IMR-90 (cell line): Measurements from ENCODE around the gene PSME2. TPM values are rescaled to one million over a fixed set of nuclear protein-coding genes. Genes with fewer than 3 reads are reported as not detected.

Experiments
- ATAC-seq: fragments of 200-7000 bp; cut with Tn5 transposase; 2 replicates; pipeline ENCODE4 v1.9.1; 2020; ENCODE audit warnings: low read depth, mild to moderate bottlenecking, moderate library complexity
- BruUV-seq: library from RNA; stranded (reverse); fragments of 400-500 nt; replicated peaks from 2 replicates; lab custom pipeline; 2021; lab: Mats Ljungman, UMichigan
- CTCF ChIA-PET: fragments of 300-600 bp; formaldehyde crosslinking; extraction: SDS; loops from one replicate; lab custom pipeline; 2021; ENCODE audit warnings: antibody characterized with exemption; lab: Yijun Ruan, JAX
- POLR2A ChIA-PET: fragments of 300-600 bp; sonication (Branson Sonifier 250); formaldehyde crosslinking; loops from one replicate; lab custom pipeline; 2022; ENCODE audit warnings: antibody characterized with exemption; ENCODE audit not compliant: unreplicated experiment; lab: Charles Lee
- DNase-seq: peaks from one replicate; pipeline ENCODE4 v3.0.0; 2013
- H2AFZ ChIP-seq: replicated peaks from 2 replicates; pipeline ENCODE3; 2013; ENCODE audit warnings: low read length, mild to moderate bottlenecking; ENCODE audit not compliant: poor library complexity
- H2AK5ac ChIP-seq: 2 replicates; pipeline ENCODE4 v1.6.1; 2013; ENCODE audit warnings: low read depth, low read length, inconsistent platforms
- H2AK9ac ChIP-seq: replicated peaks from 2 replicates; pipeline ENCODE3; 2013; ENCODE audit warnings: mild to moderate bottlenecking, low read depth, low read length, moderate library complexity; ENCODE audit not compliant: poor library complexity
- H2BK120ac ChIP-seq: 2 replicates; pipeline ENCODE4 v1.6.1; 2013; ENCODE audit warnings: low read depth, low read length, inconsistent platforms
- H2BK15ac ChIP-seq: 3 replicates; pipeline ENCODE4 v1.6.1; 2013; ENCODE audit warnings: low read depth, low read length, inconsistent platforms
- H2BK20ac ChIP-seq: 2 replicates; pipeline ENCODE4 v1.6.1; 2013; ENCODE audit warnings: low read depth, mild to moderate bottlenecking, inconsistent platforms, low read length, moderate library complexity
- H2BK5ac ChIP-seq: 2 replicates; pipeline ENCODE4 v1.6.1; 2013; ENCODE audit warnings: mild to moderate bottlenecking, low read depth, low read length, inconsistent platforms; ENCODE audit not compliant: poor library complexity, severe bottlenecking
- H3K14ac ChIP-seq: replicated peaks from 2 replicates; pipeline ENCODE4 v1.6.1; 2013; ENCODE audit warnings: low read depth, low read length, inconsistent platforms
- H3K18ac ChIP-seq: 2 replicates; pipeline ENCODE4 v1.6.1; 2013; ENCODE audit warnings: low read depth, low read length, control low read depth
- H3K23ac ChIP-seq: 2 replicates; pipeline ENCODE4 v1.6.1; 2013; ENCODE audit warnings: low read depth, low read length, inconsistent platforms
- H3K27ac ChIP-seq: 2 replicates; pipeline ENCODE4 v1.5.1; 2013; ENCODE audit warnings: mild to moderate bottlenecking, control low read depth, low read length; ENCODE audit not compliant: insufficient read depth
- H3K27me3 ChIP-seq: 2 replicates; pipeline ENCODE4 v1.6.1; 2013; ENCODE audit warnings: low read length; ENCODE audit not compliant: control insufficient read depth, insufficient read depth
- H3K36me3 ChIP-seq: 2 replicates; pipeline ENCODE4 v1.6.1; 2013; ENCODE audit warnings: low read length, mixed read lengths; ENCODE audit not compliant: control insufficient read depth, insufficient read depth
- H3K4ac ChIP-seq: 2 replicates; pipeline ENCODE4 v1.6.1; 2013; ENCODE audit warnings: low read depth, low read length, inconsistent platforms
- H3K4me1 ChIP-seq: 2 replicates; pipeline ENCODE4 v1.6.1; 2013; ENCODE audit warnings: low read length, mixed read lengths; ENCODE audit not compliant: control insufficient read depth, insufficient read depth
- H3K4me2 ChIP-seq: 2 replicates; pipeline ENCODE4 v1.6.1; 2013; ENCODE audit warnings: low read depth, mild to moderate bottlenecking, control low read depth, low read length, moderate library complexity
- H3K4me3 ChIP-seq: 2 replicates; pipeline ENCODE4 v1.5.1; 2013; ENCODE audit warnings: low read depth, mild to moderate bottlenecking, control low read depth, low read length, moderate library complexity; ENCODE audit not compliant: insufficient read depth
- H3K56ac ChIP-seq: 2 replicates; pipeline ENCODE4 v1.6.1; 2013; ENCODE audit warnings: low read length, inconsistent platforms; ENCODE audit not compliant: insufficient read depth; ENCODE audit errors: extremely low read depth
- H3K79me1 ChIP-seq, 2 experiments: 2 replicates each; pipeline ENCODE4 v1.6.1; 2013; ENCODE audit warnings: low read length in 2 of 2, inconsistent platforms in 1 of 2, low read depth in 1 of 2
- H3K9ac ChIP-seq: 2 replicates; pipeline ENCODE4 v1.6.1; 2013; ENCODE audit warnings: low read depth, low read length, control low read depth
- H3K9me1 ChIP-seq: 2 replicates; pipeline ENCODE4 v1.6.1; 2013; ENCODE audit warnings: low read length, inconsistent platforms; ENCODE audit not compliant: insufficient read depth
- H3K9me3 ChIP-seq: 2 replicates; pipeline ENCODE4 v1.6.1; 2013; ENCODE audit warnings: low read length; ENCODE audit not compliant: control insufficient read depth, insufficient read depth
- H4K20me1 ChIP-seq: 2 replicates; pipeline ENCODE4 v1.6.1; 2013; ENCODE audit warnings: low read length, inconsistent platforms; ENCODE audit not compliant: insufficient read depth
- H4K5ac ChIP-seq: 2 replicates; pipeline ENCODE4 v1.6.1; 2013; ENCODE audit warnings: mild to moderate bottlenecking, low read depth, low read length, control low read depth
- H4K8ac ChIP-seq, 2 experiments: 2 replicates each; pipeline ENCODE4 v1.6.1; 2013; ENCODE audit warnings: low read depth in 2 of 2, low read length in 2 of 2, control low read depth in 1 of 2, inconsistent platforms in 1 of 2
- H4K91ac ChIP-seq: 2 replicates; pipeline ENCODE4 v1.6.1; 2013; ENCODE audit warnings: low read depth, low read length, inconsistent platforms; ENCODE audit not compliant: insufficient read depth
- MAFK ChIP-seq: IDR thresholded peaks from 2 replicates; pipeline ENCODE4 v1.6.1; 2012; ENCODE audit warnings: low read depth, low read length, improper control_type of control experiment
- MXI1 ChIP-seq: IDR thresholded peaks from 2 replicates; pipeline ENCODE4 v1.6.1; 2012; ENCODE audit warnings: low read depth, mild to moderate bottlenecking, low read length, moderate library complexity, borderline replicate concordance
- POLR2A ChIP-seq: IDR thresholded peaks from 2 replicates; pipeline ENCODE4 v1.6.1; 2012; ENCODE audit warnings: mild to moderate bottlenecking, low read depth, low read length
- RCOR1 ChIP-seq: IDR thresholded peaks from 2 replicates; pipeline ENCODE4 v1.6.1; 2012; ENCODE audit warnings: mild to moderate bottlenecking, low read length, improper control_type of control experiment; ENCODE audit not compliant: insufficient replicate concordance
- SMC3 ChIP-seq: fragments of 150-350 bp; IDR thresholded peaks from 2 replicates; pipeline ENCODE4 v1.6.1; 2016; ENCODE audit warnings: low read depth, mild to moderate bottlenecking, antibody characterized with exemption, low read length, moderate library complexity
- WGBS, 2 experiments: methylation state at CpG; one replicate each; pipeline versions ENCODE4 v1.1.5 to v1.1.7; 2013; ENCODE audit warnings: missing lambda C conversion rate in 2 of 2; ENCODE audit not compliant: insufficient read length in 1 of 2; ENCODE audit errors: extremely low coverage in 2 of 2; 5-methylcytosine and 5-hydroxymethylcytosine counted together
- dilution Hi-C: fragments of 300-500 bp; cut with HindIII; formaldehyde crosslinking; loops from one replicate; pipeline ENCODE4 v1.14.3; 2018; ENCODE audit warnings: low sequenced_read_pairs; ENCODE audit not compliant: unreplicated experiment
- in situ Hi-C: fragments of 300-500 bp; cut with MboI; formaldehyde crosslinking; loops from 3 replicates; pipeline ENCODE4 v1.14.3; 2019; ENCODE audit warnings: low sequenced_read_pairs, inconsistent platforms, mixed read lengths
- intact Hi-C: fragments of 100-400 bp; cut with micrococcal nuclease; formaldehyde crosslinking; loops from 2 replicates; pipeline ENCODE4 v1.10.0; 2022
- polyA plus RNA-seq, 3 experiments: library from polyadenylated mRNA; depleted of rRNA; stranded (reverse); fragments of >200 nt; gene quantifications; 2 replicates each; pipeline ENCODE4 v1.2.3, GENCODE V29; 2012; ENCODE audit warnings: low replicate concordance in 1 of 3
- total RNA-seq: library from RNA; depleted of rRNA; stranded (reverse); fragments of >200 nt; gene quantifications from 2 replicates; pipeline ENCODE4 v1.2.3, GENCODE V29; 2012

The PSME2 gene
- total and polyA plus RNA-seq, 2 of the 4 experiments (the other 2 are of a cell fraction): 104 to 141 TPM

DNA sequence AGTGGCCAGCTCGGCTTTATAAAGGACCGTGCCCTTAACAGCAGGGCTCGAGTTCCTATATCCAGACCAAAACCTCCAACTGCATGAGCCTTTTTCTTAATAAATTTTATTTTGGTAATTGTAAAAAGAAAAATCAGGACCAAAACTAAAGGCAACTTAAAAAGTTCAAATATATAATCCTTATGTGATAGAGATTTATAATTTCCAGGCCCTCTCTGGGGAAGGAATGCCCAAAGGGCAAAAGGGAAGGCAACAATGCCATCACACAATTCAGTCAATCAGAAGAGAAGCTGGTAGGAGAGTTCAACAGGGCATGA lies 42.6 kb upstream of the PSME2 start:
- 0 out of 2 replicates have a peak overlapping the region, but pooled peaks have one; percentile 15 for H4K5ac ChIP-seq
- no peak overlapping the region for H3K14ac ChIP-seq
- 0 out of 2 replicates have a peak overlapping the region, but pooled peaks have one; percentile 16 for H2AK5ac ChIP-seq
- no peaks in the 10 kb centered on the region for H4K20me1 ChIP-seq
- H2BK20ac ChIP-seq: no peak overlapping the region
- H3K4ac ChIP-seq: no peak overlapping the region
- no peak overlapping the region for H3K18ac ChIP-seq
- ATAC-seq (no peak), DNase-seq (no peak)
- dilution Hi-C loops: no loop called here
- no peak overlapping the region for H2BK5ac ChIP-seq
- no peak overlapping the region for H3K56ac ChIP-seq
- H4K8ac ChIP-seq: peak overlapping the region; percentile 6 to 89; a peak in 2 of 4 replicates
- H3K4me1 ChIP-seq: peaks cover 4% of the 10 kb centered on the region
- peaks cover 49% of the 10 kb centered on the region for H3K36me3 ChIP-seq
- BruUV-seq: no TSS peak
- H2AFZ ChIP-seq: peak overlapping the region; percentile 96
- intact Hi-C loops: no loop called here
- H3K23ac ChIP-seq: no peak overlapping the region
- H3K9me1 ChIP-seq: peaks cover 18% of the 10 kb centered on the region
- in situ Hi-C loops: no loop called here
- peak overlapping the region; percentile 18 for H3K4me2 ChIP-seq
- TF ChIP-seq SMC3: no peak
- no peak for TF ChIP-seq MAFK
- no peak for TF ChIP-seq MXI1
- TF ChIP-seq POLR2A: no peak
- TF ChIP-seq RCOR1: no peak
- H3K4me3 ChIP-seq: no peak overlapping the region
- H4K91ac ChIP-seq: no peak overlapping the region
- H2BK120ac ChIP-seq: no peak overlapping the region
- no CpG with 5 or more reads among the region's 3 CpGs for WGBS, 2 experiments
- no peaks in the 10 kb centered on the region for H3K9me3 ChIP-seq
- H3K79me1 ChIP-seq: peaks cover 24 to 70% of the 10 kb centered on the region in 2 experiments
- H3K9ac ChIP-seq: no peak overlapping the region
- H3K27ac ChIP-seq: no peak overlapping the region
- H2BK15ac ChIP-seq: no peak overlapping the region
- CTCF ChIA-PET: interaction anchor here (1.0 to 1.3 kb wide), 2 partner anchors 28 to 108 kb away, joined by 3 to 4 read pairs; partner anchors contain the start of gene IRF9
- peak overlapping the region; percentile 99 for H2AK9ac ChIP-seq
- POLR2A ChIA-PET: interaction anchor here (0.6 kb wide), 1 partner anchor 9 kb away, joined by 3 read pairs; no protein-coding TSS in a partner anchor
- H3K27me3 ChIP-seq: no peaks in the 10 kb centered on the region
